DMS 273 treated with DMSO at 0.1 percent for 48 hours (cell line): ENCODE measurements around the gene SLC28A3.
A peak's percentile ranks its signal among the peaks of the same experiment; 100 is the strongest.

Experiments
- DNase-seq: peaks from one replicate; lab custom pipeline; 2025; lab: John Stamatoyannopoulos, UW

SLC28A3 gene

DNA sequence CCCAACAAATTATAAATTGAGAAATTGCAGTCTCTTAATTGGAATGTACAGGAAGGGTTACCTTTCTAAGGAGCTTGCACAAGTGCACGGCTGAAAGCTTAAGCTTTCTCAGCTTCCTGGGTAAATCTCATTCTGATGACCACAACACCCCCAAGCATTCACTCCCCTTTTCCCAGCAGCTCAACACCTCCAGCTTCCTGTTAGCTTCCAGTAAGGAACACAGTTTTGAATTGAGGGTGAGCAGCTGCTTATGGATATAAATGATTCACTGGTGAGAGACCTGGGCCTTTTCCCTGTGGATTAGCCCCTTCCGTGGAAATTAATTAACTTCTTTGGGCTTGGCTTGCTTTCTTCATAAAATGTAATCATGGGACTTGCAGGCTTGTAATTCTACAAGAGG is 101.2 kb downstream of the SLC28A3 start:
- no peak for DNase-seq

GRCh38 chr9:84238652-84239051 is 101.9 kb downstream of the SLC28A3 start:
- DNase-seq = no peak

GRCh38 chr9:84235511-84235910 is 105.0 kb downstream of the SLC28A3 start:
- no peak for DNase-seq

DNA sequence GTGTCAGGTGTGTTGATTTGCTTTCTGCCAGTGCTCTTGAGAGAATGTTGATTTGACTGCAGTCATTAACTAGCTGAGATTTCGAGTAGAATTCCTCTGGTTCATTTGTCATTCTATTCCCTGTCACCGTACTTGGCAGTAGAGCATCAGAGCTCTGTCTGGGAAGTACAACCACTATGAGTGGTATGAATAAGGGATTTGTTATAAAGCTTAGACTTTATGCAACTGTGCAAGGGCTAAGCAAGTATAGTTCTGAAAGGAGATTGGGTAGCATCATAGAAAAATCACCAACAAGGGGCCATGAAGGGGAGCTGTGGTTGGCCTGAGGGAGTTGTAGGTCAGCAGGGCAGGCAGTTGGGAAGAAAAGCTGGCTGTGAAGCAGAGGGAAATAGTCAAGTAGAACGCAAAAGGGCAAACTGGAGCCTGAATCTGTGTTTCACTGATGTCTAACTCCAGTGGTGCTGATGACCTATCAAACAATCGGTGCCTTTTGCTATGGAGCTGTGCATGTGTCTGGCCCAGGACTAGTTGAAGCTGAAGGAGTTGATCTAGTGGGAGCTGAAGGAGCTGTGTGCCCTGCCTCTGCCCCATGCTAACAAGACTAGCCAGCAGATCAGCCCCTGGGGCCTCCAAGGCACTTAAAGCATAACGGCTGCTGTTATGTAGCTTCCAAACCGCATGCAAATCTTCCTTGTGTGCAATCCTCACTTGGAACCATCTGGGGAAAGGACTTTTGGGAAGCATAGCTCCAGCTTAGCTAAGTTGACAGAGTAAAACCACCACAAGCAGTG is 110.0 kb downstream of the SLC28A3 start:
- DNase-seq = peak; percentile 45

DNA sequence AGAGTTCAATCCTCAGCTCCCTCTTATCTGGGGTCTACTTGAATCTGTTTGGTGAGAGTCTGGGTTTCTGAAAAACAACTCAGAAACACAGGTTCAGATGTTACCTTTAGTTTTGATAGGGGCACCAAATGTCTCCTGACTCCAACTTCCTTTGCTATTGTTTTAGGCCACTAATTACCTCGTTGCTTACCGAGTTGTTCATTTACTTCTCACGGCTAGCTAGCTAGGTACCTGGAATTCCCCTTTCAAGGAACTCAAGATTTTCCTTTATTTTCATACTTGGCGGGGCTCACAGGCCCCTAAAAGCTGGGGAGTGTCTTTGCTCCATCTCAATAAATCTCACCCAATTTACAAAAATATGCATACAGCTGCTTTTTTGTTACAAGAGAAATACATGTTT is 111.4 kb downstream of the SLC28A3 start:
- DNase-seq = no peak

GRCh38 chr9:84228130-84228720 is 112.3 kb downstream of the SLC28A3 start:
- no peak for DNase-seq

GRCh38 chr9:84226126-84226525 is 114.4 kb downstream of the SLC28A3 start:
- DNase-seq = no peak
